HuH-7 (cell line): ENCODE data around the gene NR4A2.

Experiments used
- DNase-seq: peaks from one replicate; pipeline ENCODE4 v3.0.0; 2011; ENCODE audit warnings: low spot score

NR4A2 gene

GRCh38 chr2:156339865-156340264 is 7.3 kb upstream of the NR4A2 start:
- DNase-seq: no peak

- no peak for DNase-seq
Measured at GRCh38 chr2:156339110-156339847, 6.8 kb upstream of the NR4A2 start.

GRCh38 chr2:156338578-156338977 is 6.1 kb upstream of the NR4A2 start:
- DNase-seq: no peak

GRCh38 chr2:156334496-156335478 is 2.3 kb upstream of the NR4A2 start:
- peak; percentile 85 for DNase-seq

- DNase-seq: no peak
Measured at GRCh38 chr2:156333951-156334495, 1.5 kb upstream of the NR4A2 start.

GRCh38 chr2:156333274-156333950 is 891 bp upstream of the NR4A2 start:
- peak; percentile 65 for DNase-seq

- DNase-seq: no peak
Measured at GRCh38 chr2:156332284-156332533, 312 bp downstream of the NR4A2 start.

GRCh38 chr2:156331572-156332283 is 793 bp downstream of the NR4A2 start:
- peak; percentile 80 for DNase-seq

GRCh38 chr2:156329927-156330726 is 2.4 kb downstream of the NR4A2 start:
- DNase-seq: no peak

GRCh38 chr2:156329031-156329926 is 3.2 kb downstream of the NR4A2 start:
- DNase-seq: no peak

- DNase-seq: no peak
Measured at GRCh38 chr2:156327835-156328695, 4.5 kb downstream of the NR4A2 start.

- DNase-seq: no peak
Measured at GRCh38 chr2:156326526-156327095, 5.9 kb downstream of the NR4A2 start.

- DNase-seq: no peak
Measured at GRCh38 chr2:156325688-156326525, 6.6 kb downstream of the NR4A2 start.

GRCh38 chr2:156323754-156324153 is 8.8 kb downstream of the NR4A2 start:
- DNase-seq: no peak

- no peak for DNase-seq
Measured at GRCh38 chr2:156322686-156323231, 9.8 kb downstream of the NR4A2 start.

GRCh38 chr2:156322051-156322685 is 10.4 kb downstream of the NR4A2 start:
- DNase-seq: no peak
